Coronary artery (tissue), 2 donors: ENCODE measurements around the gene NUAK2.
"Not testable (repeated sequence)": the region's sequence is repeated elsewhere in the genome, so short reads cannot be mapped to it uniquely, and the experiment has no call there.

Experiments used
- DNase-seq: peaks from one replicate; pipeline ENCODE4 v3.0.0-alpha.2; 2017; ENCODE audit warnings: low spot score
- H3K27ac ChIP-seq, 2 donors: fragments of 200-600 bp; sonication (generic); one replicate each; pipeline ENCODE4 v1.5.1; 2016 to 2019
- H3K4me3 ChIP-seq: fragments of 200-600 bp; sonication (generic); 2 replicates; pipeline ENCODE4 v1.5.1; 2016; ENCODE audit warnings: mild to moderate bottlenecking, moderate library complexity
- CTCF ChIP-seq: fragments of 200-600 bp; sonication (generic); IDR thresholded peaks from one replicate; pipeline ENCODE4 v1.5.1; 2019; ENCODE audit warnings: antibody characterized with exemption

Gene NUAK2

GRCh38 chr1:205303247-205303888, 18.2 kb downstream of the NUAK2 start:
- DNase-seq, result no peak
- Histone ChIP-seq H3K4me3 (no peak overlapping the region), H3K27ac (no peak overlapping the region)
- TF ChIP-seq CTCF, result no peak

- Histone ChIP-seq H3K4me3 (no peak overlapping the region), H3K27ac (peak overlapping the region in 1 of 2 donors; percentile 41)
- no peak for TF ChIP-seq CTCF
- no peak for DNase-seq
These were observed 19.5 kb downstream of the NUAK2 start for GRCh38 chr1:205301842-205302588.

GRCh38 chr1:205301205-205301821, 20.2 kb downstream of the NUAK2 start:
- no peak for DNase-seq
- H3K27ac ChIP-seq, result peak overlapping the region in 1 of 2 donors; percentile 41
- no peak overlapping the region for H3K4me3 ChIP-seq
- TF ChIP-seq CTCF, result no peak

GRCh38 chr1:205300149-205300548, 21.4 kb downstream of the NUAK2 start:
- DNase-seq, result no peak
- H3K4me3 ChIP-seq, result no peak overlapping the region
- no peak for TF ChIP-seq CTCF
- H3K27ac ChIP-seq, result no peak overlapping the region

- TF ChIP-seq CTCF, result no peak
- no peak overlapping the region for H3K4me3 ChIP-seq
- DNase-seq, result no peak
- H3K27ac ChIP-seq, result peak overlapping the region in 1 of 2 donors; percentile 25
These were observed 23.2 kb downstream of the NUAK2 start for GRCh38 chr1:205298191-205298994.

- H3K4me3 ChIP-seq, DNase-seq: not testable (repeated sequence)
- peak overlapping the region in 1 of 2 donors; percentile 25 for H3K27ac ChIP-seq
These were observed 23.9 kb downstream of the NUAK2 start for GRCh38 chr1:205297546-205298177.

- Histone ChIP-seq H3K27ac (no peak overlapping the region), H3K4me3 (no peak overlapping the region)
- no peak for DNase-seq
- TF ChIP-seq CTCF, result no peak
These were observed 25.4 kb downstream of the NUAK2 start for GRCh38 chr1:205296154-205296553.
